ENCODE data around the gene DDC. TPM values are rescaled to one million over a fixed set of nuclear protein-coding genes. Genes with fewer than 3 reads are reported as not detected.

Gene DDC
- total RNA-seq, 1 donor from 2014 or later = not detected

- Mint-ChIP-seq H3K4me1 (no peaks in the 10 kb centered on the region), H3K9me3 (no peaks in the 10 kb centered on the region), H3K4me3 (no peak overlapping the region), H3K27ac (no peak overlapping the region), H3K36me3 (ENCODE audit: low read depth) (no peaks in the 10 kb centered on the region), H3K27me3 (peaks cover 12% of the 10 kb centered on the region)
- intact Hi-C loops (cut with micrococcal nuclease) = no loop called here
- CTCF ChIA-PET = no interaction called here
- POLR2A ChIA-PET = no interaction called here
- no peak for ATAC-seq (ENCODE audit: low read depth)
- DNase-seq = no peak
- TF ChIP-seq CTCF (IDR thresholded peaks at IDR 0.05) = no peak
Observed at GRCh38 chr7:50505553-50506210, 59.5 kb downstream of the DDC start.

- H3K27me3 Mint-ChIP-seq = peaks cover 12% of the 10 kb centered on the region
- H3K4me3 Mint-ChIP-seq = no peak overlapping the region
- no peaks in the 10 kb centered on the region for H3K4me1 Mint-ChIP-seq
- DNase-seq = no peak
- no peak for ATAC-seq (ENCODE audit: low read depth)
- no peak overlapping the region for H3K27ac Mint-ChIP-seq
- no peak for TF ChIP-seq CTCF (IDR thresholded peaks at IDR 0.05)
- H3K9me3 Mint-ChIP-seq = no peaks in the 10 kb centered on the region
- no peaks in the 10 kb centered on the region for H3K36me3 Mint-ChIP-seq (ENCODE audit: low read depth)
- intact Hi-C loops (cut with micrococcal nuclease) = no loop called here
- POLR2A ChIA-PET = no interaction called here
- CTCF ChIA-PET = no interaction called here
Observed at GRCh38 chr7:50504646-50505546, 60.3 kb downstream of the DDC start.

- Mint-ChIP-seq H3K36me3 (ENCODE audit: low read depth) (no peaks in the 10 kb centered on the region), H3K27me3 (peaks cover 9% of the 10 kb centered on the region), H3K27ac (no peak overlapping the region), H3K4me1 (no peaks in the 10 kb centered on the region), H3K4me3 (no peak overlapping the region), H3K9me3 (no peaks in the 10 kb centered on the region)
- no peak for ATAC-seq (ENCODE audit: low read depth)
- ChIA-PET POLR2A (no interaction called here), CTCF (no interaction called here)
- no peak for TF ChIP-seq CTCF (IDR thresholded peaks at IDR 0.05)
- no peak for DNase-seq
- intact Hi-C loops (cut with micrococcal nuclease) = no loop called here
Observed at GRCh38 chr7:50502947-50503346, 62.3 kb downstream of the DDC start.

- ChIA-PET POLR2A (no interaction called here), CTCF (no interaction called here)
- DNase-seq (no peak), ATAC-seq (ENCODE audit: low read depth) (no peak)
- no peaks in the 10 kb centered on the region for H3K4me1 Mint-ChIP-seq
- intact Hi-C loops (cut with micrococcal nuclease) = no loop called here
- H3K36me3 Mint-ChIP-seq (ENCODE audit: low read depth) = no peaks in the 10 kb centered on the region
- no peak overlapping the region for H3K27ac Mint-ChIP-seq
- no peaks in the 10 kb centered on the region for H3K9me3 Mint-ChIP-seq
- TF ChIP-seq CTCF (IDR thresholded peaks at IDR 0.05) = no peak
- no peak overlapping the region for H3K4me3 Mint-ChIP-seq
- H3K27me3 Mint-ChIP-seq = peaks cover 16% of the 10 kb centered on the region
Observed at GRCh38 chr7:50502001-50502684, 63.1 kb downstream of the DDC start.

- ChIA-PET CTCF (no interaction called here), POLR2A (no interaction called here)
- no peak for ATAC-seq (ENCODE audit: low read depth)
- intact Hi-C loops (cut with micrococcal nuclease) = no loop called here
- peaks cover 21% of the 10 kb centered on the region for H3K27me3 Mint-ChIP-seq
- no peak for TF ChIP-seq CTCF (IDR thresholded peaks at IDR 0.05)
- no peaks in the 10 kb centered on the region for H3K36me3 Mint-ChIP-seq (ENCODE audit: low read depth)
- H3K4me1 Mint-ChIP-seq = no peaks in the 10 kb centered on the region
- no peak overlapping the region for H3K4me3 Mint-ChIP-seq
- H3K9me3 Mint-ChIP-seq = no peaks in the 10 kb centered on the region
- no peak for DNase-seq
- no peak overlapping the region for H3K27ac Mint-ChIP-seq
Observed at GRCh38 chr7:50499092-50499491, 66.1 kb downstream of the DDC start.

Data from activated B cell treated with CpG ODN at 0.5 μM for 24 hours (primary cell).